Endothelial cell of umbilical vein (primary cell): ENCODE data around the gene AK9. TPM values are rescaled to one million over a fixed set of nuclear protein-coding genes. Genes with fewer than 3 reads are reported as not detected.

Experiments used
- BruUV-seq: library from RNA; stranded (reverse); fragments of 400-500 nt; replicated peaks from 2 replicates; lab custom pipeline; 2021; lab: Mats Ljungman, UMichigan
- CTCF ChIA-PET: fragments of 300-600, 350-600 bp; sonication (Branson Sonifier 250); formaldehyde crosslinking; loops from one replicate; lab custom pipeline; 2021; ENCODE audit warnings: antibody characterized with exemption, inconsistent platforms; lab: Charles Lee
- POLR2A ChIA-PET: fragments of 300-600, 350-600 bp; sonication (Branson Sonifier 250); formaldehyde crosslinking; loops from one replicate; lab custom pipeline; 2021; ENCODE audit warnings: antibody characterized with exemption, inconsistent platforms; lab: Charles Lee
- DNase-seq: peaks from one replicate; pipeline ENCODE4 v3.0.0-alpha.2; 2011; ENCODE audit warnings: low read depth, low spot score
- FAIRE-seq: peaks from 2 replicates; lab custom pipeline; 2011; peaks lifted over from hg19 to GRCh38; lab: Jason Lieb, UNC
- H2AFZ ChIP-seq: 2 replicates; pipeline ENCODE4 v1.6.0; 2012; ENCODE audit warnings: low read depth, low read length, control low read depth, inconsistent platforms
- H3K27ac ChIP-seq: 2 replicates; pipeline ENCODE4 v1.5.1; 2011; ENCODE audit warnings: low read depth, mild to moderate bottlenecking, control low read depth, low read length, moderate library complexity; ENCODE audit not compliant: insufficient read depth
- H3K27me3 ChIP-seq, 2 experiments: 2 replicates each; pipeline versions ENCODE4 v1.6.0 to v1.6.1; 2011; ENCODE audit warnings: low read length in 2 of 2, mixed read lengths in 1 of 2; ENCODE audit not compliant: control insufficient read depth in 2 of 2, insufficient read depth in 2 of 2
- H3K36me3 ChIP-seq, 2 experiments: 2 replicates in 1 of 2; 3 replicates in 1 of 2; pipeline ENCODE4 v1.5.1; 2011; ENCODE audit warnings: low read length in 2 of 2, mild to moderate bottlenecking in 1 of 2, moderate library complexity in 1 of 2; ENCODE audit not compliant: control insufficient read depth in 2 of 2, insufficient read depth in 2 of 2; ENCODE audit errors: extremely low read depth in 1 of 2
- H3K4me1 ChIP-seq: 3 replicates; pipeline ENCODE4 v1.5.1; 2011; ENCODE audit warnings: mild to moderate bottlenecking, low read length; ENCODE audit not compliant: control insufficient read depth, insufficient read depth; ENCODE audit errors: extremely low read depth
- H3K4me2 ChIP-seq: 2 replicates; pipeline ENCODE4 v1.6.1; 2011; ENCODE audit warnings: low read length, control low read depth, mixed read lengths; ENCODE audit not compliant: insufficient read depth
- H3K4me3 ChIP-seq, 3 experiments: fragments of 200-600 bp in 1 of 3; sonication (generic), shearing (Covaris generic) in 1 of 3; replicated peaks in 1 of 3; 2 replicates each; pipeline ENCODE4 v1.5.1; 2011 to 2016; ENCODE audit warnings: control low read depth in 3 of 3, low read length in 3 of 3, mild to moderate bottlenecking in 2 of 3, inconsistent platforms in 1 of 3, low read depth in 1 of 3, moderate library complexity in 1 of 3; ENCODE audit not compliant: insufficient read depth in 1 of 3
- H3K79me2 ChIP-seq: 2 replicates; pipeline ENCODE4 v1.6.0; 2012; ENCODE audit warnings: low read length, inconsistent platforms; ENCODE audit not compliant: control insufficient read depth, insufficient read depth
- H3K9ac ChIP-seq: replicated peaks from 2 replicates; pipeline ENCODE3; 2011; ENCODE audit warnings: low read length, control low read depth; ENCODE audit not compliant: insufficient read depth; ENCODE audit errors: extremely low read depth
- H3K9me1 ChIP-seq: replicated peaks from 3 replicates; pipeline ENCODE4 v1.6.0; 2011; ENCODE audit warnings: mild to moderate bottlenecking, low read length; ENCODE audit not compliant: control insufficient read depth, insufficient read depth; ENCODE audit errors: extremely low read depth
- H3K9me3 ChIP-seq: replicated peaks from 2 replicates; pipeline ENCODE4 v1.5.1; 2012; ENCODE audit warnings: low read length, inconsistent platforms; ENCODE audit not compliant: control insufficient read depth, insufficient read depth
- H4K20me1 ChIP-seq: replicated peaks from 2 replicates; pipeline ENCODE3; 2011; ENCODE audit warnings: mild to moderate bottlenecking, low read length; ENCODE audit not compliant: control insufficient read depth, insufficient read depth; ENCODE audit errors: extremely low read depth
- CTCF ChIP-seq, 2 donors: IDR thresholded peaks; 1 replicate in 1 of 2; 2 replicates in 1 of 2; pipeline ENCODE4 v1.5.1; 2011; ENCODE audit warnings: low read length in 2 of 2, mild to moderate bottlenecking in 2 of 2, moderate library complexity in 2 of 2, control low read depth in 1 of 2, inconsistent platforms in 1 of 2, low read depth in 1 of 2; ENCODE audit not compliant: insufficient read depth in 1 of 2; ENCODE audit errors: extremely low read depth in 1 of 2
- EZH2 ChIP-seq: IDR thresholded peaks from 2 replicates; pipeline ENCODE4 v1.6.1; 2012; ENCODE audit warnings: borderline replicate concordance, low read depth, mild to moderate bottlenecking, moderate library complexity, low read length, inconsistent platforms; ENCODE audit not compliant: severe bottlenecking
- FOS ChIP-seq: IDR thresholded peaks from 2 replicates; pipeline ENCODE4 v1.6.1; 2011; ENCODE audit warnings: mild to moderate bottlenecking, low read length, moderate library complexity, borderline replicate concordance; ENCODE audit not compliant: insufficient read depth
- GATA2 ChIP-seq: IDR thresholded peaks from 2 replicates; pipeline ENCODE4 v1.7.0; 2011; ENCODE audit warnings: low read depth, mild to moderate bottlenecking, moderate library complexity, mixed read lengths, low read length; ENCODE audit not compliant: insufficient read length, insufficient read depth
- JUN ChIP-seq: IDR thresholded peaks from 2 replicates; pipeline ENCODE4 v1.6.1; 2011; ENCODE audit warnings: borderline replicate concordance, low read depth; ENCODE audit not compliant: insufficient read length, insufficient read depth
- MAX ChIP-seq: IDR thresholded peaks from 2 replicates; pipeline ENCODE4 v1.6.1; 2011; ENCODE audit not compliant: insufficient read depth, insufficient read length
- MYC ChIP-seq: IDR thresholded peaks from one replicate; pipeline ENCODE4 v1.6.1; 2011; ENCODE audit warnings: mild to moderate bottlenecking, low read depth, low read length
- POLR2A ChIP-seq: IDR thresholded peaks from 2 replicates; pipeline ENCODE4 v1.6.1; 2012; ENCODE audit warnings: low read depth, mild to moderate bottlenecking, control low read depth, low read length
- POLR2AphosphoS5 ChIP-seq: IDR thresholded peaks from 2 replicates; pipeline ENCODE4 v1.6.1; 2012; ENCODE audit warnings: low read depth, mild to moderate bottlenecking, control low read depth, low read length, moderate library complexity; ENCODE audit not compliant: insufficient read depth
- dilution Hi-C: fragments of 300-500 bp; cut with MboI; formaldehyde crosslinking; loops from one replicate; pipeline ENCODE4 v1.15.0; 2019; ENCODE audit warnings: low sequenced_read_pairs; ENCODE audit not compliant: extremely low pct_ligation_motif_present
- intact Hi-C: fragments of 100-400 bp; cut with micrococcal nuclease; formaldehyde crosslinking; loops from one replicate; pipeline ENCODE4 v1.10.0; 2022
- polyA plus RNA-seq, 4 experiments: library from polyadenylated mRNA; depleted of rRNA in 3 of 4; stranded (reverse) in 3 of 4; unstranded in 1 of 4; fragments of >200 nt; gene quantifications; 2 replicates each; pipeline versions ENCODE4 v1.2.1 to v1.2.3, GENCODE V29; 2011 to 2012; ENCODE audit warnings: missing spikeins in 1 of 4
- total RNA-seq: library from RNA; stranded (reverse); gene quantifications from 2 replicates; pipeline ENCODE4 v1.2.3, GENCODE V29; 2021

AK9 gene
- total and polyA plus RNA-seq, 2 donors (not counting 3 experiments of a cell fraction or from before 2014, with no cell fraction given): 1.4 to 3.2 TPM

GRCh38 chr6:109467696-109468095, 223.3 kb downstream of the AK9 start:
- no peak overlapping the region for H3K4me2 ChIP-seq
- DNase-seq (no peak), FAIRE-seq (no peak)
- intact Hi-C loops (no loop called here), dilution Hi-C loops (no loop called here)
- ChIA-PET POLR2A (no interaction called here), CTCF (no interaction called here)
- no peak overlapping the region for H3K4me3 ChIP-seq
- no TSS peak for BruUV-seq
- no peaks in the 10 kb centered on the region for H3K4me1 ChIP-seq
- H3K27ac ChIP-seq: no peak overlapping the region
- no peaks in the 10 kb centered on the region for H3K79me2 ChIP-seq
- H3K9me1 ChIP-seq: no peaks in the 10 kb centered on the region
- H3K9ac ChIP-seq: no peak overlapping the region
- TF ChIP-seq FOS (no peak), GATA2 (no peak), JUN (no peak), MYC (no peak), POLR2A (no peak), CTCF (IDR thresholded peaks at IDR 0.05; ENCODE audit: extremely low read depth in 1 of 2, insufficient read depth in 1 of 2, low read depth in 1 of 2, low read length in 2 of 2) (no peak), MAX (no peak), EZH2 (no peak), POLR2AphosphoS5 (no peak)
- no peak overlapping the region for H2AFZ ChIP-seq
- no peaks in the 10 kb centered on the region for H4K20me1 ChIP-seq
- H3K27me3 ChIP-seq: no peaks in the 10 kb centered on the region
- no peaks in the 10 kb centered on the region for H3K9me3 ChIP-seq
- H3K36me3 ChIP-seq: peaks cover 14 to 21% of the 10 kb centered on the region in 2 experiments
